ENCODE measurements around the gene KLHL30. TPM values are rescaled to one million over a fixed set of nuclear protein-coding genes. Genes with fewer than 3 reads are reported as not detected.

The KLHL30 gene
- total RNA-seq, 4 donors from 2014 or later, result 0.09 to 0.38 (median 0.18) TPM; not detected in 1

- no peaks in the 10 kb centered on the region for H3K9me3 ChIP-seq
- TF ChIP-seq POLR2A (IDR thresholded peaks at IDR 0.05) (no peak), CTCF (IDR thresholded peaks at IDR 0.05) (no peak)
- H3K27ac ChIP-seq, result no peak overlapping the region
- 82 to 83% methylated on average over 8 to 12 of the region's 29 CpGs for WGBS, 2 donors
- intact Hi-C loops (cut with DNase I), result no loop called here
- no peak for DNase-seq
- H3K27me3 ChIP-seq, result peaks cover 0 to 24% (median 0%) of the 10 kb centered on the region in 4 donors
- H3K4me1 ChIP-seq, result peaks cover 0 to 15% (median 0%) of the 10 kb centered on the region in 3 donors
- H3K36me3 ChIP-seq, result no peaks in the 10 kb centered on the region
- H3K4me3 ChIP-seq, result no peak overlapping the region
These were observed 15.9 kb upstream of the KLHL30 start for GRCh38 chr2:238122287-238123217.

- Histone ChIP-seq H3K4me3 (no peak overlapping the region), H3K36me3 (no peaks in the 10 kb centered on the region), H3K27ac (no peak overlapping the region), H3K27me3 (peaks cover 0 to 22% (median 0%) of the 10 kb centered on the region in 4 donors), H3K9me3 (no peaks in the 10 kb centered on the region), H3K4me1 (peaks cover 0 to 23% (median 0%) of the 10 kb centered on the region in 3 donors)
- TF ChIP-seq CTCF (IDR thresholded peaks at IDR 0.05) (no peak), POLR2A (IDR thresholded peaks at IDR 0.05) (no peak)
- intact Hi-C loops (cut with DNase I), result no loop called here
- 50 to 92% methylated on average over 3 to 4 of the region's 22 CpGs for WGBS, 2 donors
- DNase-seq, result no peak
These were observed 15.1 kb upstream of the KLHL30 start for GRCh38 chr2:238123218-238123971.

- DNase-seq, result no peak
- Histone ChIP-seq H3K4me3 (no peak overlapping the region), H3K9me3 (no peaks in the 10 kb centered on the region), H3K36me3 (no peaks in the 10 kb centered on the region), H3K4me1 (peaks cover 0 to 23% (median 0%) of the 10 kb centered on the region in 3 donors), H3K27ac (no peak overlapping the region), H3K27me3 (peaks cover 0 to 22% (median 0%) of the 10 kb centered on the region in 4 donors)
- no peak for TF ChIP-seq CTCF (IDR thresholded peaks at IDR 0.05)
- TF ChIP-seq POLR2A (IDR thresholded peaks at IDR 0.05), result no peak
- WGBS, 2 donors, result 72 to 82% methylated on average over 7 to 10 of the region's 14 CpGs
- intact Hi-C loops (cut with DNase I), result no loop called here
These were observed 14.4 kb upstream of the KLHL30 start for GRCh38 chr2:238123991-238124470.

- no peaks in the 10 kb centered on the region for H3K9me3 ChIP-seq
- no peaks in the 10 kb centered on the region for H3K36me3 ChIP-seq
- H3K27ac ChIP-seq, result no peak overlapping the region
- H3K27me3 ChIP-seq, result peaks cover 0 to 22% (median 0%) of the 10 kb centered on the region in 4 donors
- peaks cover 0 to 23% (median 0%) of the 10 kb centered on the region in 3 donors for H3K4me1 ChIP-seq
- no peak for DNase-seq
- intact Hi-C loops (cut with DNase I), result no loop called here
- TF ChIP-seq POLR2A (IDR thresholded peaks at IDR 0.05), result no peak
- 81 to 83% methylated on average over 17 of the region's 19 CpGs for WGBS, 2 donors
- no peak overlapping the region for H3K4me3 ChIP-seq
These were observed 13.9 kb upstream of the KLHL30 start for GRCh38 chr2:238124488-238125126.

GRCh38 chr2:238125127-238125885 is 13.2 kb upstream of the KLHL30 start:
- TF ChIP-seq CTCF (IDR thresholded peaks at IDR 0.05) (no peak), POLR2A (IDR thresholded peaks at IDR 0.05) (no peak)
- no peak for DNase-seq

More at GRCh38 chr2:238125127-238125885, 13.2 kb upstream of the KLHL30 start:
- Histone ChIP-seq H3K4me1 (peaks cover 0 to 21% (median 0%) of the 10 kb centered on the region in 3 donors), H3K9me3 (no peaks in the 10 kb centered on the region), H3K36me3 (no peaks in the 10 kb centered on the region), H3K4me3 (no peak overlapping the region), H3K27ac (no peak overlapping the region), H3K27me3 (peaks cover 0 to 20% (median 0%) of the 10 kb centered on the region in 4 donors)
- WGBS, 2 donors, result 87 to 90% methylated on average over 8 to 13 of the region's 20 CpGs
- intact Hi-C loops (cut with DNase I), result no loop called here

Measured in esophagus squamous epithelium (tissue), 5 donors.